HL-60 (cell line): Measurements from ENCODE around the gene SIGMAR1.

ENCODE experiments used
- GABPA ChIP-seq: IDR thresholded peaks from 2 replicates; pipeline ENCODE4 v1.6.1; 2012; ENCODE audit warnings: low read depth
- POLR2AphosphoS5 ChIP-seq: IDR thresholded peaks from 2 replicates; pipeline ENCODE4 v1.6.1; 2012; ENCODE audit warnings: low read depth
- TF ChIP-seq, protein P1 (sequence below): IDR thresholded peaks from one replicate; pipeline ENCODE4 v1.5.1; 2011; ENCODE audit warnings: low read length, control low read depth, inconsistent platforms; ENCODE audit not compliant: insufficient read depth

DNA sequence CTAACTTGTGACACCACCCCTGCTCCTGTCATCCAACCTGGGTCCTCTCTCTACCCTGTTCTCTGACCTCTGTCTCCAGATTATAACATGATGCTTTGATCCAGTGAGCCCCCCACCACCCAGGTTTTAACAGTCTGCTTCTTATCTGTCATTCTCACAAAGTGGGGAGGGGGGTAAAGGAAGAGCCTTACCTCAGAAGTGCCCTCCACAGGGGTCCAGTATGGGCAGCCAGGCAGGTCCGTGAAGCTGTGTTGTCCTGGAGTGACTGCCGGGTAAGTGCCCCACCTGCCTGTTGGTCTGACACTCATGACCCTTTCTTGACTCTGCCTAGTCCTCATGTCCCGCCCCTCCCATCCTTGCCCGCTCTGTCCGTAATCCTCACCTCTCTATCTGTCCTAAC, 17.8 kb upstream of the SIGMAR1 start:
- TF ChIP-seq, protein P1, sequence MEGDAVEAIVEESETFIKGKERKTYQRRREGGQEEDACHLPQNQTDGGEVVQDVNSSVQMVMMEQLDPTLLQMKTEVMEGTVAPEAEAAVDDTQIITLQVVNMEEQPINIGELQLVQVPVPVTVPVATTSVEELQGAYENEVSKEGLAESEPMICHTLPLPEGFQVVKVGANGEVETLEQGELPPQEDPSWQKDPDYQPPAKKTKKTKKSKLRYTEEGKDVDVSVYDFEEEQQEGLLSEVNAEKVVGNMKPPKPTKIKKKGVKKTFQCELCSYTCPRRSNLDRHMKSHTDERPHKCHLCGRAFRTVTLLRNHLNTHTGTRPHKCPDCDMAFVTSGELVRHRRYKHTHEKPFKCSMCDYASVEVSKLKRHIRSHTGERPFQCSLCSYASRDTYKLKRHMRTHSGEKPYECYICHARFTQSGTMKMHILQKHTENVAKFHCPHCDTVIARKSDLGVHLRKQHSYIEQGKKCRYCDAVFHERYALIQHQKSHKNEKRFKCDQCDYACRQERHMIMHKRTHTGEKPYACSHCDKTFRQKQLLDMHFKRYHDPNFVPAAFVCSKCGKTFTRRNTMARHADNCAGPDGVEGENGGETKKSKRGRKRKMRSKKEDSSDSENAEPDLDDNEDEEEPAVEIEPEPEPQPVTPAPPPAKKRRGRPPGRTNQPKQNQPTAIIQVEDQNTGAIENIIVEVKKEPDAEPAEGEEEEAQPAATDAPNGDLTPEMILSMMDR = no peak
- no peak for TF ChIP-seq POLR2AphosphoS5
- TF ChIP-seq GABPA = no peak
